Progenitor cell of endocrine pancreas (in vitro differentiated cells): ENCODE data around the gene PRDX5. TPM values are rescaled to one million over a fixed set of nuclear protein-coding genes. Genes with fewer than 3 reads are reported as not detected.

Experiments
- DNase-seq: peaks from one replicate; pipeline ENCODE4 v3.0.0; 2021; ENCODE audit warnings: low spot score; ENCODE audit not compliant: unreplicated experiment
- H3K27ac Mint-ChIP-seq: 2 replicates; pipeline ENCODE4 v1.8.0; 2021; ENCODE audit warnings: mild to moderate bottlenecking, moderate library complexity, mixed read lengths
- H3K27me3 Mint-ChIP-seq: 2 replicates; pipeline ENCODE4 v1.8.0; 2021; ENCODE audit warnings: mixed read lengths
- H3K36me3 Mint-ChIP-seq: 2 replicates; pipeline ENCODE4 v1.8.0; 2022; ENCODE audit warnings: mixed read lengths; ENCODE audit not compliant: insufficient read depth
- H3K4me1 Mint-ChIP-seq: 2 replicates; pipeline ENCODE4 v1.8.0; 2021; ENCODE audit warnings: low read depth, mixed read lengths
- H3K4me3 Mint-ChIP-seq: 2 replicates; pipeline ENCODE4 v1.8.0; 2021; ENCODE audit warnings: low read depth, mild to moderate bottlenecking, moderate library complexity, mixed read lengths
- H3K9me3 Mint-ChIP-seq: 2 replicates; pipeline ENCODE4 v1.8.0; 2021; ENCODE audit warnings: low read depth, mixed read lengths
- total RNA-seq: library from RNA; stranded (reverse); gene quantifications from 2 replicates; pipeline ENCODE4 v1.2.1, GENCODE V29; 2021
- TF ChIP-seq, protein P1 (sequence below): fragments of 200-600 bp; sonication (generic); IDR thresholded peaks from one replicate; pipeline ENCODE4 v1.5.0; 2021; ENCODE audit warnings: antibody characterized with exemption, mild to moderate bottlenecking; ENCODE audit not compliant: unreplicated experiment

PRDX5 gene
- total RNA-seq, 1 donor from 2014 or later: 171 TPM

DNA sequence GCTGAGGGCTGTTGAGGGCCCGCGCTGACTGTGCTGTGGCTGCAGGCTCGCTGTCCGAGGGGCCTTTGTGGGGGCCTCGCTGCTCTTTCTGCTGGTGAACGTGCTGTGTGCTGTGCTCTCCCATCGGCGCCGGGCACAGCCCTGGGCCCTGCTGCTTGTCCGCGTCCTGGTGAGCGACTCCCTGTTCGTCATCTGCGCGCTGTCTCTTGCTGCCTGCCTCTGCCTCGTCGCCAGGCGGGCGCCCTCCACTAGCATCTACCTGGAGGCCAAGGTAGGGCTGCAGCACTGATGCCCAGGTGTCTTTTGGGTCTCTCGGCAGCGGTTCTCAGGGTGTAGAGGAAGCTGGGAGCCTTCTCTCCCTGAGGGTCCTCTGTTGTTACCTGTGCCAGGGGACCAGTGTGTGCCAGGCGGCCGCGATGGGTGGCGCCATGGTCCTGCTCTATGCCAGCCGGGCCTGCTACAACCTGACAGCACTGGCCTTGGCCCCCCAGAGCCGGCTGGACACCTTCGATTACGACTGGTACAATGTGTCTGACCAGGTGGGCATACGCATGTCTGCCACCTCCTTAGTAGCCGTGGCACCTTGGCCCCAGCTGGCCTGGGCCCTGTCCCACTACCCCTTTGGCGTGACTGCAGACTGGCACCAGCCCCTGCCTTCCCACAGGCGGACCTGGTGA, 30.1 kb upstream of the PRDX5 start:
- no peak overlapping the region for H3K4me3 Mint-ChIP-seq
- peaks cover 23% of the 10 kb centered on the region for H3K27me3 Mint-ChIP-seq
- no peaks in the 10 kb centered on the region for H3K9me3 Mint-ChIP-seq
- TF ChIP-seq, protein P1, sequence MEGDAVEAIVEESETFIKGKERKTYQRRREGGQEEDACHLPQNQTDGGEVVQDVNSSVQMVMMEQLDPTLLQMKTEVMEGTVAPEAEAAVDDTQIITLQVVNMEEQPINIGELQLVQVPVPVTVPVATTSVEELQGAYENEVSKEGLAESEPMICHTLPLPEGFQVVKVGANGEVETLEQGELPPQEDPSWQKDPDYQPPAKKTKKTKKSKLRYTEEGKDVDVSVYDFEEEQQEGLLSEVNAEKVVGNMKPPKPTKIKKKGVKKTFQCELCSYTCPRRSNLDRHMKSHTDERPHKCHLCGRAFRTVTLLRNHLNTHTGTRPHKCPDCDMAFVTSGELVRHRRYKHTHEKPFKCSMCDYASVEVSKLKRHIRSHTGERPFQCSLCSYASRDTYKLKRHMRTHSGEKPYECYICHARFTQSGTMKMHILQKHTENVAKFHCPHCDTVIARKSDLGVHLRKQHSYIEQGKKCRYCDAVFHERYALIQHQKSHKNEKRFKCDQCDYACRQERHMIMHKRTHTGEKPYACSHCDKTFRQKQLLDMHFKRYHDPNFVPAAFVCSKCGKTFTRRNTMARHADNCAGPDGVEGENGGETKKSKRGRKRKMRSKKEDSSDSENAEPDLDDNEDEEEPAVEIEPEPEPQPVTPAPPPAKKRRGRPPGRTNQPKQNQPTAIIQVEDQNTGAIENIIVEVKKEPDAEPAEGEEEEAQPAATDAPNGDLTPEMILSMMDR: no peak
- H3K36me3 Mint-ChIP-seq: peaks cover 4% of the 10 kb centered on the region
- no peak for DNase-seq
- H3K4me1 Mint-ChIP-seq: peaks cover 7% of the 10 kb centered on the region
- no peak overlapping the region for H3K27ac Mint-ChIP-seq

DNA sequence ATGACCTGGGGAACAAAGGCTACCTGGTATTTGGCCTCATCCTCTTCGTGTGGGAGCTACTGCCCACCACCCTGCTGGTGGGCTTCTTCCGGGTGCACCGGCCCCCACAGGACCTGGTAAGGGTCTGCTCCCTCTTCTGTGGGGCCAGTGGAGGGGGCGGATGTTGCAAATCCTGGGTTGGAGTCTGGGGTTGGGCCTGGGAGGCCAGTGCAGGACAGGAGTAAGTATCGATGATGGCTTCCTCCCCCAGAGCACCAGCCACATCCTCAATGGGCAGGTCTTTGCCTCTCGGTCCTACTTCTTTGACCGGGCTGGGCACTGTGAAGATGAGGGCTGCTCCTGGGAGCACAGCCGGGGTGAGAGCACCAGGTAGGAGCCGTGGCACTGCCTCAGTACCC, 29.6 kb upstream of the PRDX5 start:
- Mint-ChIP-seq H3K27me3 (peaks cover 28% of the 10 kb centered on the region), H3K27ac (no peak overlapping the region), H3K4me1 (peaks cover 7% of the 10 kb centered on the region), H3K4me3 (no peak overlapping the region), H3K36me3 (peaks cover 4% of the 10 kb centered on the region), H3K9me3 (no peaks in the 10 kb centered on the region)
- no peak for DNase-seq
- TF ChIP-seq, protein P1: no peak

DNA sequence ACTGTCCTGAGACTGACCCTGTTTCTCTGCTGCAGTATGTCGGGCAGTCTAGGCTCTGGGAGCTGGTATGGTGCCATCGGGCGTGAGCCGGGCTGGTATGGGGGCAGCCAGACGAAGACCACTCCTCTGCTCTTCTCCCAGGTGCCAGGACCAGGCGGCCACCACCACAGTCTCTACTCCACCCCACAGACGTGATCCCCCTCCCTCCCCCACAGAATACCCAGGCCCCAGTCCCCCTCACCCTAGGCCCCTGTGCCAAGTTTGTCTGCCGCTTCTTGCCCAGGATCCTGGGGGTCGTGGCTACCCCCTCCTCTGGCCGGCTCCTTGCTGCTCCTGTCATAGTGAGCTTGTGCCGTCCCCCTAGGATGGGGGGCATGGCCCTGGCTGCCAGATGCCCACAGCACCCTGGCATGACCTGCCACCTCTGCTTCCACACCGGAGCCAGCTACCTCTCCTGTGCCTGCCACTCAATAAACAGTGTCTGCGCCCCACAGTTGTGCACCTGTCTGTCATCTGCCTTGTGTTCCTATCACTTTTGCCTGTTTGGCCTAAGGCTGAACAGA, 28.8 kb upstream of the PRDX5 start:
- peaks cover 7% of the 10 kb centered on the region for H3K4me1 Mint-ChIP-seq
- H3K36me3 Mint-ChIP-seq: peaks cover 4% of the 10 kb centered on the region
- no peak for DNase-seq
- H3K27me3 Mint-ChIP-seq: peaks cover 35% of the 10 kb centered on the region
- no peaks in the 10 kb centered on the region for H3K9me3 Mint-ChIP-seq
- H3K4me3 Mint-ChIP-seq: no peak overlapping the region
- H3K27ac Mint-ChIP-seq: no peak overlapping the region
- TF ChIP-seq, protein P1: no peak

GRCh38 chr11:64290352-64291261, 27.3 kb upstream of the PRDX5 start:
- Mint-ChIP-seq H3K36me3 (peaks cover 6% of the 10 kb centered on the region), H3K4me1 (peaks cover 7% of the 10 kb centered on the region), H3K4me3 (peak overlapping the region; percentile 63), H3K27ac (no peak overlapping the region), H3K9me3 (no peaks in the 10 kb centered on the region), H3K27me3 (peaks cover 48% of the 10 kb centered on the region)
- DNase-seq: no peak
- TF ChIP-seq, protein P1: no peak

- TF ChIP-seq, protein P1: no peak
- DNase-seq: no peak
- H3K27me3 Mint-ChIP-seq: peaks cover 56% of the 10 kb centered on the region
- peaks cover 6% of the 10 kb centered on the region for H3K4me1 Mint-ChIP-seq
- no peaks in the 10 kb centered on the region for H3K9me3 Mint-ChIP-seq
- H3K4me3 Mint-ChIP-seq: peak within 1 kb of the TSS; percentile 63
- no peak within 1 kb of the TSS for H3K27ac Mint-ChIP-seq
- peaks cover 6% of the 10 kb centered on the region for H3K36me3 Mint-ChIP-seq
Observed at GRCh38 chr11:64291262-64291751, 26.6 kb upstream of the PRDX5 start, which contains the start of gene KCNK4. Gene KCNK4 (plus strand): TSS chr11:64291302. CDS start chr11:64293019, 1,717 bp downstream.
